CD1c-positive myeloid dendritic cell (primary cell): Measurements from ENCODE around the gene OR51L1.

ENCODE experiments used
- DNase-seq: peaks from one replicate; pipeline ENCODE4 v3.0.0-alpha.2; 2016; ENCODE audit errors: extremely low spot score

OR51L1 gene

GRCh38 chr11:5046754-5047330 lies 52.2 kb downstream of the OR51L1 start:
- no peak for DNase-seq
